HuH-7.5 (cell line): ENCODE data around the gene ZNF587.
"Not testable (repeated sequence)": the region's sequence is repeated elsewhere in the genome, so short reads cannot be mapped to it uniquely, and the experiment has no call there.

Source experiments
- DNase-seq: peaks from one replicate; pipeline ENCODE4 v3.0.0; 2011; ENCODE audit warnings: low spot score

Gene ZNF587

DNA sequence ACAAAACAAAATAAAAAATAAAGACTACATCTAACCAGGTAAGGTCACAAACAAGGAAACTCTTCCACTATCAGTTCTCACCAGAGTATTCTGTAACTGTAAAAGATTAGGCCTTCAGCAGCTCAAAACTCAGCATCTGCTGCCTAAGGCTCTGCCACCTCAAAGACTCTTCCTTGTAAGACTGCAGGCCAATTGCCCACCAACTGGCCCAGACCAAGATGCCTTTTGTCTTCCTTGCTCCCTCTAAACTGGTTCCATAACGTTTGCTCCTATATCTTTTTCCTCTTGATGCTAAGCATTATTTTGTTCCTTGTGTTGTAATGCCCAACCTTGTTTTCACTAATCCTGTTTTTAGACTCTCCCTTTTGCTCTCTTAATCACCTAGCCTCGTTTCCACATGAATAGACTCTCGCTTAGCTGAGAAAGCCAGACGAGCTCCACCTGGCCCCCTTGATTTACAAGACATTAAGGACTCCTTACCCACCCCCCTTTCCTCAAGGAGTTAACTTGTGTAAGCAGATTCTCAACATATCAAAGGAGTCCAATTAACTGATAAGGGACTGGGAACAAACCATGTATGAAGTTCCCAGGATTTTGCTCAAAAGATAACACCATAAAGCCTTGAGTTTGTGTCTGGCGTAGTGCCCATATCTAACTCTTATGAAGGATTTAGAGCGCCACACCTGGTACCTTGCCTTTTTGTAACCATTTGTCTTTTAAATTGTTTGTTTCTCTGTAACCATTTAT, 37.7 kb downstream of the ZNF587 start:
- no peak for DNase-seq

DNA sequence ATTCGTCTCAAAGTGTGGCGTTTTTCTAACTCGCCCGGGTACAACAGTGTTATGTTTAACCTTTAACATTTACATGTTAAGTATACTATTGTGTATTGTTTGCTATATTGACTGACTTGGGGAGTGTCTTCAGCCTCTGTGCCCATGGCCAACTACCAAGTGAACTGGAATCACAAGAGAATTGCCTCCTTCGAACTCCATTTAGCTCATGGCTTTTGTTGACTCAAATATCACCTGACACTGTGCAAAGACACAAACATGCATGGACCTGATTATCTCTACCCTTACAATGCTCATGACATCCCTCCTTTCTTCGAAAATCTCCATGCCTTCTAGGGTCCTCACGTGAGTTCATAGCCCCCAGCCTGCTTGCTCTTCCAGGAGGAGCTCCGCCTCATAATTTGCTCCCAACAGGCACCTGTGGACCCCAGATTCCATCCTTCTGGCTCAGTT, 38.5 kb downstream of the ZNF587 start:
- no peak for DNase-seq

DNA sequence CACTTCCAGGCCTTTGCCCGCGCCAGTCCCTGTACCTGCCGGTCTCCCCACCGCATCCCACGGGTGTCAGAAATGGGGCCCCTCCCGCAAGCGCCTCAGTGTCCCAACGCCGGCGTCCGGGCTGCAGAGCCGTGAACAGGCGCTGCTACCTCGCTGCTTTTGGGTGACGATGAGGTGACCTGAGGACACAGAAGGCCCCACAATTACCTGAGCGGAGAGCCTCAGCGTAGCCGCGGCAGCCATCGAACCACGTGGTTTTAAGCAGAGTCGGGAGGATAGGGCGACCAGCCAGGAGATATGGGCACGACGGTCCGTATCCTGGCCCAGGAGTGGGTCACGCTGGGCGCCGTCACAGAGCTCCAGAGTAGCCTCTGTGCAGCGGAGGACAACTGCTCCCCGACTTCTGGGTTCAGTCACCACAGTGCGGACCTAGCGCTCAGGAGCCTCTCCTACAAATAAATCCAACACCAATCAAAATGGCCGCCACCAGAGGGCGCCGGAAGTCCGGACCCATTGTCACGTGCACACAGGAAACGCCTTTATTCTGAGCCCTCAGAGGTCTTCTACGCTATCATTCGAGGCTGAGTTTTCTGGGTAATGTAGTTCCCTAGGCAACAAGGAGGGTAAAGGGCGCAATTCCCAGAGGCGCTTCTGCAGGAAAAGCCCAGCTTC, 39.0 kb downstream of the ZNF587 start, which contains the start of gene ZNF814:
Gene ZNF814, minus strand, starts transcription at position 478 of the 672 bp plus-strand sequence. Its CDS starts 235 bp downstream, at position 243.
- DNase-seq, result no peak

DNA sequence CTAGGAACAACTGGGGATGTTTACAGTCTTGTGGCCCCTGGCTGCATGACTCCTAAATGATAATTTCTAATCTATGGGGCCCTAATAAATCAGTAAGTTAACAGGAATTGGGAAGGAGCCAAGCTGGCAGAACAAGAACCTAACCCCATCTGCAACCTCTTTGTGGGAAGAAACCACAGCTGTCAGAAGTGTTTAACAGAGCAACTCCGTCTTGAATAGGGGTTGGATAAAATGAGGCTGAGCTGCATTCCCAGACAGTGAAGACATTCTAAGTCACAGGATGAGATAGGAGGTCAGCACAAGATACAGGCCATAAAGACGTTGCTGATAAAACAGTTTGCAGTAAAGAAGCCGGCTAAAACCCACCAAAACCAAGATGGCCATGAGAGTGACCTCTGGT, 41.0 kb downstream of the ZNF587 start:
- DNase-seq, result not testable (repeated sequence)

DNA sequence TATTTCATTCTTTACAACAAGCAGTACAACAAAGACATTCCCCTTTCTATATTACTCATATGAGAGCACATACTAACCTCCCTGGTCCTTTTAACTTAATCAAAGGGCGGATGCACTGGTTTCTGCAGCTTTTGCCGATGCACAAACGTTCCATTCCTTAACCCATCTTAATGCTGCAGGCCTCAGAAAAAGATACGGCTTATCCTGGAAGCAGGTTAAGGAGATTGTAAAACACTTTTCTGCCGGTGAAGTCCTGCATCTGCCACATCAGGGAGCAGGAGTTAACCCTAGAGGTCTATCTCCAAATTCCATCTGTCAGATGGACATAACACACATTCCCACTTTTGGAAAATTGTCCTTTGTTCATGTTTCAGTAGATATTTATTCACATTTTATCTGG, 50.7 kb downstream of the ZNF587 start:
- DNase-seq, result no peak

DNA sequence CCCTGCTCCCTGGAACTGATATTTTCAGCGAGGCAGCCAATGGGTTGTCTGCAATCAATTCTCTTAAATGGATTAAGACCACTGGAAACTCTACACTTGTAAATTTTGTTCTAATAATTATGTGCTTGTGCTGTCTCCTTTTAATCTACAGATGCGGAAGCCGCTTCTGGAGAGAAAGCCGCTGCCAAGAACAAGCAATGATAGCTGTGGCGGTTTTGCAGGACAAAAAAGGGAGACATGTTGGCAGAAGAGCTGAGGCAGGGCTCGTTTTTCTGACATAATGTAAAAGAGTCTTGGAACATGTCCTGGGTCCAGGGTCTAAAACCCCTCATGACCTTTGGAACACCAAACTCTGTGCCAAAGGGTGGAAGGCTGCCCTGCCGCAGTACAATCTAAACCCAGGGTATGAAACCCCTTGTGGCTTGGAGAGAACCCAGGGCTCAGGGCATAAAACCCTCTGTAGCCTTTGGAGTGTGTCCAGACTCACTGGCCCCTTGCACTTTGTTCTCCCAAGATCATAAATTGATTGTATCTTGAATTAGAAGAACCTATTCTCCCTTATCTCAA, 54.0 kb downstream of the ZNF587 start:
- no peak for DNase-seq

DNA sequence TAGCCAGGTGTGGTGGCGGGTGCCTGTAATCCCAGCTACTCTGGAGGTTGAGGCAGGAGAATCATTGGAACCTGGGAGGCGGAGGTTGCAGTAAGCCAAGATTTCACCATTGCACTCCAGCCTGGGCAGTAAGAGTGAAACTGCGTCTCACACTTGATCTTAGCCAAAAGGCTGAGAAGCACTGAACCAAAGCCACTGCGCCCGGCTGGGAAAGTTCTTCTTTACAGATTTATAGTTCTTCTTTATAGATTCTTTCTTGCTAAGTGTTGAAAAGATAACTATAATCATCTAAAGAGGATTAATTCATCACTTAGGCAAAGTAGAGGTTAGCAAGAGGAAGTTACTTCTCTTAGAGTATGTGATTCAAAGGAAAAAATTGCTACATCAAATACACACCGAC, 55.6 kb downstream of the ZNF587 start:
- DNase-seq, result no peak

DNA sequence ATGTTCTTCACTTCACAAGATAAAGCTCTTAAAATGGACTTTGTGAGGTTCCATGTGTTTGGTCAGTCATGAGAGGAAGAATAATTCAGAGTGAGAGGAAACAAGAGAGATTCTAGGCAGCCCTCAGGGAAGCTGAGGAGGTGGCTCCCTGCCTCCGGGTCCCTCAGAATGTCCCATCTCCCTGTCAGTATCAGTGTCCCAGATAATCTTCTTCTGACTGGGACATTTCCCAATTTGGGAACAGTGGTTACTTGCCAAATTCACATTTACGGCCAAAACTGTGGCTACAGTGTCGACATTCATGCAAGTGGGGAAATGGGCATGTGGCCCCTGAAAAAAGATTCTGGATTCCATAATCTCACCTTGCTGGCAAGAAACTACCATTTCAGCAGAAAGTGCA, 57.7 kb downstream of the ZNF587 start:
- no peak for DNase-seq

DNA sequence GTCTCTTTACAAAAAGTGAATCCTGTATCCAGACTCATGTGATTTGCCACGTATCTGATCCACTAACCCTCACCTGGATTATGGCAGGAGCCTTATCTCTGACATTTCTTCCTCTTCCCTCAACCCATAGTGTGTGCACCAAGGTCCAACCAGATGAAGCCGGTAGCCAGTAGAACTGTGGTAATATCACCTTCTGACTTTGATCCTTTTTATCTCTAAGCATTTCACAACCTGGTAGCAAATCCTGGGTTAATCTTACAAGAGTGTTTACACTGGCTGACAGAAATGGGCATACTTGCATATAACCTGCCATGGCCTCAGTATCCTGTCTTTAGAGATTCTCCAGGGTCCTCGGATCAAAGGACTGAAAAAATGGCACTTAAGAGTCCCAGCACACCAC, 64.9 kb downstream of the ZNF587 start:
- DNase-seq, result no peak
